ENCODE measurements around the gene GPS1. TPM values are rescaled to one million over a fixed set of nuclear protein-coding genes. Genes with fewer than 3 reads are reported as not detected.

Gene GPS1
- total RNA-seq, 1 donor from 2014 or later: 105 TPM

DNA sequence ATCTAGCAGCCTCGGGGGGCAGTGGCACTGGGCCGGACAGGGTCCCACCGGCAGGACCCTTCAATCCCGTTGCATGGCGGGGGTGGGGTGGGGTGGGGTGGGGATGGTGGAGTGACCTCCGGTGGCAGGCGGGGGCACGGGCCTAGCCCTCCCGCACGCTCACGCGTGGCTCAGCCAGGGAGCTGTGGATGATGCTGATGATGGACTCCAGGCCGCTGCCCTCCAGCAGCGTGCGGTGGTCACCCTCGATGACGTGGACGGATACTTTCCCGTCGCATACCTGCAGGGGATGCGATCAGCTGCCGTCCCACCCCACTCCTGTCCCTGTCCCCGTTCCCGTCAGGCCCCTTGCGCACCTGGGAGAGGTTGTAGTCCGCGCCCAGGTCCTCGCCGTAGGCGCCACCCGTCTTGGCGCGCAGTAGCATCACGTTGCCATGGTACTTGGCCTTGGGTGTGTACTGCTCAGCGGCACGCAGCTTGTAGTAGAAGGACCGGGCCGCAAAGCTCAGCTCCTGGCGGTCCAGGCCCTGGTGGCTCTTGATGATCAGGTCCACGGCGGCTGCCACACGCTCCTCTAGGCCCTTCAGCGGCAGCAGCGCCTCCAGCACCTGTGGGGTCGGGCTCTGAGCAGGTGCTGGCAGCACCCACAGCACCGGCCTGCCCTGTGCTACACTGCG lies 27.4 kb downstream of the GPS1 start:
- no peaks in the 10 kb centered on the region for H3K4me1 Mint-ChIP-seq
- no peak overlapping the region for H3K27ac Mint-ChIP-seq
- H3K36me3 Mint-ChIP-seq: peaks cover 3% of the 10 kb centered on the region
- no peaks in the 10 kb centered on the region for H3K9me3 Mint-ChIP-seq
- TF ChIP-seq, protein P1, sequence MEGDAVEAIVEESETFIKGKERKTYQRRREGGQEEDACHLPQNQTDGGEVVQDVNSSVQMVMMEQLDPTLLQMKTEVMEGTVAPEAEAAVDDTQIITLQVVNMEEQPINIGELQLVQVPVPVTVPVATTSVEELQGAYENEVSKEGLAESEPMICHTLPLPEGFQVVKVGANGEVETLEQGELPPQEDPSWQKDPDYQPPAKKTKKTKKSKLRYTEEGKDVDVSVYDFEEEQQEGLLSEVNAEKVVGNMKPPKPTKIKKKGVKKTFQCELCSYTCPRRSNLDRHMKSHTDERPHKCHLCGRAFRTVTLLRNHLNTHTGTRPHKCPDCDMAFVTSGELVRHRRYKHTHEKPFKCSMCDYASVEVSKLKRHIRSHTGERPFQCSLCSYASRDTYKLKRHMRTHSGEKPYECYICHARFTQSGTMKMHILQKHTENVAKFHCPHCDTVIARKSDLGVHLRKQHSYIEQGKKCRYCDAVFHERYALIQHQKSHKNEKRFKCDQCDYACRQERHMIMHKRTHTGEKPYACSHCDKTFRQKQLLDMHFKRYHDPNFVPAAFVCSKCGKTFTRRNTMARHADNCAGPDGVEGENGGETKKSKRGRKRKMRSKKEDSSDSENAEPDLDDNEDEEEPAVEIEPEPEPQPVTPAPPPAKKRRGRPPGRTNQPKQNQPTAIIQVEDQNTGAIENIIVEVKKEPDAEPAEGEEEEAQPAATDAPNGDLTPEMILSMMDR (IDR thresholded peaks at IDR 0.05; ENCODE audit: unreplicated experiment): no peak
- DNase-seq (ENCODE audit: low spot score in 2 of 2, unreplicated experiment in 2 of 2): no peak
- H3K4me3 Mint-ChIP-seq: no peak overlapping the region
- H3K27me3 Mint-ChIP-seq (ENCODE audit: low read depth): peaks cover 4% of the 10 kb centered on the region

DNA sequence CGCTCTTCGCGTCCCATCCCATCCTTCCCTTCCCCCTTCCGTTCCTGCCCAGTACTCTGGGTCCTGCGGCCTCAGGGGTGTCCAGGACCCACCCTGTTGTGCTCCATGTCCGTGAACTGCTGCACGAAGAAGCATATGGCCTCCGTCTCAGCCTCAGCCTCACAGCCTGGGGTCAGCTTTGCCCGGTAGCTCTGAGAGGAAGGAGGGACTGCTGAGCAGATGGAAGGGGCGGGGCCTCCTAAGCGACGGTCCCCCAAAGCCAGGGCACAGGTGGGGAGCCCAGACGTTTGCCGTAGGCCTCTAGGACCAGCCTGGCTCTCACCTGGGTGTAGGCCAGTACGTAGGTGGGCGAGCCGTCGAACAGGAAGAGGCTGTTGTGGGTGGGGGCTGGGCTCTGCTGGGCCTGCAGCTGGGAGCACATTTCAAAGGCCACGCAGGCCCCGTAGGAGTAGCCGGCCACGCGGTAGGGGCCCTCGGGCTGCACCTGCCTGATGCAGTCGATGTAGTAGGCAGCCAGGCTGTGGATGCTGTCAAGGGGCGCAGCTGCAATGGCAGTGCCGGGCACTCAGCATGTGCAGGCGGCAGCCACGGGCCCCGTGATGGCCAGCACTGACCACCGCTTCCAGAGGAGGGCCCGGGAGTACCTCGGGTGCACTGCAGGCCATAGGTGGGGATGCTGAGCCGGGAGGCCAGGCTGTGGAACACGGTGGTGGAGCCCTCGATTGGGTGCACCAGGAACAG lies 28.5 kb downstream of the GPS1 start:
- DNase-seq (ENCODE audit: low spot score in 2 of 2, unreplicated experiment in 2 of 2): no peak
- no peaks in the 10 kb centered on the region for H3K27me3 Mint-ChIP-seq (ENCODE audit: low read depth)
- no peak overlapping the region for H3K27ac Mint-ChIP-seq
- H3K36me3 Mint-ChIP-seq: peaks cover 5% of the 10 kb centered on the region
- H3K4me1 Mint-ChIP-seq: no peaks in the 10 kb centered on the region
- no peaks in the 10 kb centered on the region for H3K9me3 Mint-ChIP-seq
- no peak overlapping the region for H3K4me3 Mint-ChIP-seq
- TF ChIP-seq, protein P1 (IDR thresholded peaks at IDR 0.05; ENCODE audit: unreplicated experiment): no peak

DNA sequence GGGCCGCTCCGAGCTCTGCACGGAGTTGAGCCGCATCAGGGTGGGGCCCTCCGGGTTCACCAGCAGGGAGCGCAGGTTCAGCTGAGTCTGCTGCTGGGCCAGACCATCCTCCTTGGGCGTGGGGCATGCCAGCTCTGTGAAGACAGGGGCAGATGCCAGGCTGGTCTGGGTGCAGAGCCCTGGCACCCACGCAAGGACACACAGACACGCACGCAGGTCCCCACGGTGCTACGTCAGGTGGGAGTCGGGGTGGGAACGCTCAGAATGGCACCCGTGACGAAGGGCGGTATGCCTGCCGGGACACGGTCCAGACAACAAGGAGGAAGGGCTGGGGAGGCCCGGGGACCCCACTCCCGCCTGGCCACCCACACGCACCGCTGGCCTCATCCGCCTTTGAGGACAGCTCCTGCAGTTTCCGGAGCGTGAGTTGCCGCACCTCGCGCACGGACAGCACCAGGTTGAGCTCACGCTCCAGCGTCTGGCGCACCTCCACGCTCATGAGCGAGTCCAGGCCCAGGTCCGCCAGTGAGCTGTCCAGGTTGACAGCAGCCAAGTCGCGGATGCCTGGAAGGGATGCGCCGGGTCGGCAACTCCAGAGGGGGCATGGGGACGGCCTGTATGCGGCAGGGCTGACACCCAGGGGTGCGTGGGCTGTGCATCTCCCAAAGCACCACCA lies 29.2 kb downstream of the GPS1 start:
- Mint-ChIP-seq H3K9me3 (no peaks in the 10 kb centered on the region), H3K27ac (no peak overlapping the region), H3K27me3 (ENCODE audit: low read depth) (no peaks in the 10 kb centered on the region), H3K36me3 (peaks cover 5% of the 10 kb centered on the region), H3K4me3 (no peak overlapping the region), H3K4me1 (no peaks in the 10 kb centered on the region)
- DNase-seq (ENCODE audit: low spot score in 2 of 2, unreplicated experiment in 2 of 2): no peak
- TF ChIP-seq, protein P1 (IDR thresholded peaks at IDR 0.05; ENCODE audit: unreplicated experiment): no peak

DNA sequence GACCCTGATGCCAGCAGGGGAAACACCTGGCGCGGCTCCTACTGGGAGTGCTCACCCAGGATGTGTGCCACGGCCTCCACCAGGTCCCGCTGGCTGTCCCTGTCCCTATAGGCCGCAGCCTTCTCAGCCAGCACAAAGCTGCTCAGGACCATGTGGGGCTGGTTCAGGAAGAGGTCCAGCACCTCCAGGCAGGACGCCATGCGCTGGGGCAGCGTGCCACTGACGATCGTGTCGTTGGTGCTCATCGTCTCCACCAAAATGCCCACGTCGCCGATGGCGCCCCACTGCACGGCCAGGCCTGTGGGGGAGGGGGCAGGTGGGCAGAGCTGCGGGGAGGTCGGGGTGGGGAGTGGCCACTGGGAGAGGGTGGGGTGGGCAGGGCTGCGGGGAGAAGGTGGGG lies 29.8 kb downstream of the GPS1 start:
- H3K9me3 Mint-ChIP-seq: no peaks in the 10 kb centered on the region
- H3K27me3 Mint-ChIP-seq (ENCODE audit: low read depth): no peaks in the 10 kb centered on the region
- DNase-seq (ENCODE audit: low spot score in 2 of 2, unreplicated experiment in 2 of 2): no peak
- no peak overlapping the region for H3K4me3 Mint-ChIP-seq
- TF ChIP-seq, protein P1 (IDR thresholded peaks at IDR 0.05; ENCODE audit: unreplicated experiment): no peak
- H3K36me3 Mint-ChIP-seq: peaks cover 5% of the 10 kb centered on the region
- no peaks in the 10 kb centered on the region for H3K4me1 Mint-ChIP-seq
- H3K27ac Mint-ChIP-seq: no peak overlapping the region

DNA sequence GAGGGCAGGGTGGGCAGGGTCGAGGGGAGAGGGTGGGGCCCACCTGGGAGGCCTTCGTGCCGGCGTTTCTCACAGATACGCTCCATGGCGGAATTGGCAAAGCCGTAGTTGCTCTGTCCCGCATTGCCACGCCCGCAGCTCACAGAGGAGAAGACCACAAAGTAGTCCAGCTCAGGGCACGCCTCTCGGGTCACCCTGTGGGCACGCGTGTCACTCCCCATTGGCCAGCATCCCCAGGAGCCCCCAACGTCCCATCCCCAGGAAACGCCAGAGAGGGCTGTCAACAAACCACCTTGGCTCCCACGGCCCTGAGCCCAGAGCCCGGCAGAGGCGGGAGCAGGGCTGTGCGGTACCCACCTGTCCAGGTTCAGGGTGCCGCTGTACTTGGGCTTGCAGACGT lies 30.3 kb downstream of the GPS1 start:
- Mint-ChIP-seq H3K9me3 (no peaks in the 10 kb centered on the region), H3K4me1 (no peaks in the 10 kb centered on the region), H3K27ac (no peak overlapping the region), H3K36me3 (peaks cover 5% of the 10 kb centered on the region), H3K4me3 (no peak overlapping the region), H3K27me3 (ENCODE audit: low read depth) (no peaks in the 10 kb centered on the region)
- no peak for DNase-seq (ENCODE audit: low spot score in 2 of 2, unreplicated experiment in 2 of 2)
- TF ChIP-seq, protein P1 (IDR thresholded peaks at IDR 0.05; ENCODE audit: unreplicated experiment): no peak
